ENCODE data around the gene VCL. TPM values are rescaled to one million over a fixed set of nuclear protein-coding genes. Genes with fewer than 3 reads are reported as not detected.

The VCL gene
- total and polyA plus RNA-seq, 12 donors, result 117 to 369 (median 237) TPM

- WGBS, 2 donors, result 63 to 65% methylated on average over 3 of the region's 3 CpGs
- H3K9me3 ChIP-seq, result no peaks in the 10 kb centered on the region
- DNase-seq, result no peak
- H3K27ac ChIP-seq, result peak overlapping the region in 2 of 10 donors; percentile 54 to 58
- H3K4me3 ChIP-seq, result no peak overlapping the region
- H3K36me3 ChIP-seq, result peaks cover 0 to 27% (median 0%) of the 10 kb centered on the region in 9 donors
- intact Hi-C loops (cut with DNase I), result no loop called here
- H3K27me3 ChIP-seq, result no peaks in the 10 kb centered on the region
- TF ChIP-seq CTCF (IDR thresholded peaks at IDR 0.05), result no peak
- no peak for ATAC-seq
- peaks cover 8 to 76% (median 68%) of the 10 kb centered on the region in 9 donors for H3K4me1 ChIP-seq
Measured at GRCh38 chr10:74032900-74033655, 35.2 kb downstream of the VCL start.

GRCh38 chr10:74033702-74034101 is 35.8 kb downstream of the VCL start:
- Histone ChIP-seq H3K36me3 (peaks cover 0 to 21% (median 0%) of the 10 kb centered on the region in 9 donors), H3K4me1 (peaks cover 10 to 82% (median 75%) of the 10 kb centered on the region in 9 donors), H3K9me3 (no peaks in the 10 kb centered on the region), H3K27ac (peak overlapping the region in 3 of 10 donors; percentile 19 to 58 (median 54)), H3K27me3 (no peaks in the 10 kb centered on the region), H3K4me3 (no peak overlapping the region)
- DNase-seq (no peak), ATAC-seq (no peak)
- no peak for TF ChIP-seq CTCF (IDR thresholded peaks at IDR 0.05)
- intact Hi-C loops (cut with DNase I), result no loop called here
- 94 to 100% methylated on average over 1 of the region's 1 CpG for WGBS, 2 donors

GRCh38 chr10:74034301-74034700 is 36.4 kb downstream of the VCL start:
- Histone ChIP-seq H3K27me3 (no peaks in the 10 kb centered on the region), H3K36me3 (peaks cover 0 to 21% (median 0%) of the 10 kb centered on the region in 9 donors), H3K4me1 (peaks cover 11 to 82% (median 76%) of the 10 kb centered on the region in 9 donors), H3K9me3 (no peaks in the 10 kb centered on the region), H3K27ac (peak overlapping the region in 5 of 10 donors; percentile 8 to 58 (median 41)), H3K4me3 (no peak overlapping the region)
- DNase-seq (no peak), ATAC-seq (no peak)
- WGBS, 2 donors, result 73 to 76% methylated on average over 2 of the region's 2 CpGs
- TF ChIP-seq CTCF (IDR thresholded peaks at IDR 0.05), result no peak
- intact Hi-C loops (cut with DNase I), result no loop called here

GRCh38 chr10:74035303-74035702 is 37.4 kb downstream of the VCL start:
- Histone ChIP-seq H3K4me3 (no peak overlapping the region), H3K27me3 (no peaks in the 10 kb centered on the region), H3K4me1 (peaks cover 10 to 82% (median 76%) of the 10 kb centered on the region in 9 donors), H3K36me3 (peaks cover 0 to 21% (median 0%) of the 10 kb centered on the region in 9 donors), H3K9me3 (no peaks in the 10 kb centered on the region), H3K27ac (peak overlapping the region in 6 of 10 donors; percentile 7 to 58 (median 40))
- ATAC-seq (no peak), DNase-seq (no peak)
- peak in 3 of 9 donors; percentile 15 to 34 (median 24) for TF ChIP-seq CTCF (IDR thresholded peaks at IDR 0.05)
- intact Hi-C loops (cut with DNase I), result no loop called here
- 3 to 7% methylated on average over 1 of the region's 1 CpG for WGBS, 2 donors
